NCI-H146 (cell line): ENCODE data around the gene PDE8B.

Experiments used
- DNase-seq: peaks from one replicate; lab custom pipeline; 2025; lab: John Stamatoyannopoulos, UW

The PDE8B gene

GRCh38 chr5:77400645-77401044 is 190.2 kb downstream of the PDE8B start:
- no peak for DNase-seq

- DNase-seq: no peak
Measured at GRCh38 chr5:77402796-77403195, 192.3 kb downstream of the PDE8B start.

GRCh38 chr5:77407152-77407551 is 196.7 kb downstream of the PDE8B start:
- no peak for DNase-seq

GRCh38 chr5:77409870-77410621 is 199.6 kb downstream of the PDE8B start:
- DNase-seq: no peak

- no peak for DNase-seq
Measured at GRCh38 chr5:77413049-77413448, 202.6 kb downstream of the PDE8B start.

- no peak for DNase-seq
Measured at GRCh38 chr5:77418162-77418561, 207.7 kb downstream of the PDE8B start.

GRCh38 chr5:77418601-77419581 is 208.4 kb downstream of the PDE8B start:
- no peak for DNase-seq

- DNase-seq: no peak
Measured at GRCh38 chr5:77419644-77420582, 209.4 kb downstream of the PDE8B start.

GRCh38 chr5:77420940-77421339 is 210.5 kb downstream of the PDE8B start:
- no peak for DNase-seq

- DNase-seq: no peak
Measured at GRCh38 chr5:77423022-77423750, 212.7 kb downstream of the PDE8B start.

GRCh38 chr5:77424921-77425320 is 214.4 kb downstream of the PDE8B start:
- no peak for DNase-seq

- no peak for DNase-seq
Measured at GRCh38 chr5:77425420-77425819, 214.9 kb downstream of the PDE8B start.

- no peak for DNase-seq
Measured at GRCh38 chr5:77425998-77426659, 215.6 kb downstream of the PDE8B start.

GRCh38 chr5:77426670-77427069 is 216.2 kb downstream of the PDE8B start:
- no peak for DNase-seq

- no peak for DNase-seq
Measured at GRCh38 chr5:77427998-77428397, 217.5 kb downstream of the PDE8B start.

GRCh38 chr5:77428526-77428925 is 218.0 kb downstream of the PDE8B start:
- DNase-seq: no peak

GRCh38 chr5:77430726-77431125 is 220.2 kb downstream of the PDE8B start:
- no peak for DNase-seq

- DNase-seq: no peak
Measured at GRCh38 chr5:77431286-77431685, 220.8 kb downstream of the PDE8B start.

- no peak for DNase-seq
Measured at GRCh38 chr5:77431719-77432118, 221.2 kb downstream of the PDE8B start.

- DNase-seq: peak; percentile 17
Measured at GRCh38 chr5:77437194-77437593, 226.7 kb downstream of the PDE8B start.

GRCh38 chr5:77438071-77438470 is 227.6 kb downstream of the PDE8B start:
- no peak for DNase-seq
